NCI-H1930 (cell line): ENCODE measurements around the gene SMG6.
"Not testable (repeated sequence)": the region's sequence is repeated elsewhere in the genome, so short reads cannot be mapped to it uniquely, and the experiment has no call there.

Experiments
- DNase-seq, 2 experiments: peaks; one replicate each; lab custom pipeline; 2025; lab: John Stamatoyannopoulos, UW

The SMG6 gene

GRCh38 chr17:2028234-2028614 lies 275.4 kb downstream of the SMG6 start:
- no peak for DNase-seq

DNA sequence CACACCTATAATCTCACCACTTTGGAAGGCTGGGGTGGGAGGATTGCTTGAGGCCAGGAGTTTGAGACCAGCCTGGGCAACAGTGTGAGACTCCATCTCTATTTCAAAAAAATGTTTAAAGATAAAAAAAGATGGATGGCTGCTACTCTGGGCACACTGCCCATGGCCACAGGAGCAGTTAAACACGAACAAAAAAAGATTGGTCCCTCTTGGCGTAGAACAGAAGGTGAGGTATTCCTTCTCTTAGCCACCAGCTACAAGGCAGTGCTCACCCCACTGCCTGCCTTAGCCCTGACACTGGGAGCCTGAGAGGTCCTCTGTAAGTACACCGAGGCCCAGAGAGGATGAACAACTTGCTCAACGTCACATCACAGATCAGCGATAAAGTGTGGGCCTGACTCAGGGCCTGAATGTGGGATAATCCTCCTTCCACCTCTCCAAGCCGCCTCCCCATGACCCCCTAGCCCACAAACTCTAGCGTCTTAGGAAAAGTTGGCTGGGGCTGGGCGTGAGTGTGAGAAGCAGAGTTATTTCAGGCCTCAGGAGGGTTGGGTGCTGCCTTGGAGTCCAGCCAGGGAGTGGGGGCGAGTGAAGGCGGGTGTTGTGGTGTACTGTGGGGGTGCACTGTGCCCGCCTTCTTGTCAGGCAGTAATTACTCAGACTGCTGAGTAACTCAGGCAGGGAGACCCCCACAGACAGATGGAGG lies 275.9 kb downstream of the SMG6 start:
- DNase-seq, result no peak

DNA sequence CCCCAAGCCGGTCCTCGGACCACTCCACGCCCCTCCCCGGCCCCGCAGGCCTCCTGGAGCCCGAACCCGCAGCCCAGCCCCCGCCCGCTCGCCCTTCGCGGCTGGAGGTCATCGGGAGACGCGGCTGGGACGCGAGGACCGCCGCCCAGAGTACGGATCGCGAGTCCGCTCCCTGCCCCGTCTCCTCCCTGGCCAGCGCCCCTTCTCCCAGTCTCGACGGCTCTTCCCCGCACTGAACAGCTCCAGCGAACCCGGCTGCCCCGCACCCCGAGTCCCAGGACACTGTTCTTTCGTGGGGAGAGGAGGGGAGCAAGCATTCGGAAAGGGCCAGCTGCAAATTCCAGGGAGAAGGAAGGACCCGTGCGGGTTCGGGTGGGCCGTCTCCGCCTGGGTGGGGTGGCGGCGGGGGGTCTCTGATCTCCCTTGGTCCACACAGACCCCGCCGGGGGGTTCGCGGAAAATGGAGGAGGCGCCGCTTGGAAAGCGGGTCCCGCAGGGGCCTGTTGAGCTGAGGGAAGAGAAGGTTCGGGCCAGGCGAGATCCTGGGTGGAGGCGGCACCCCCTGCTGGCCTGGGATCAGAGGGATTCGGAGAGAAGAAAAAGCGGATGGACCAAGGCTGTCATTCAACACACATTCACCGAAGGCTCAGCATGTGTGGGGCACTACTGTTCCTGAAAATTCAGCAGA lies 277.8 kb downstream of the SMG6 start:
- peak in 1 of 2 experiments; percentile 47 for DNase-seq

DNA sequence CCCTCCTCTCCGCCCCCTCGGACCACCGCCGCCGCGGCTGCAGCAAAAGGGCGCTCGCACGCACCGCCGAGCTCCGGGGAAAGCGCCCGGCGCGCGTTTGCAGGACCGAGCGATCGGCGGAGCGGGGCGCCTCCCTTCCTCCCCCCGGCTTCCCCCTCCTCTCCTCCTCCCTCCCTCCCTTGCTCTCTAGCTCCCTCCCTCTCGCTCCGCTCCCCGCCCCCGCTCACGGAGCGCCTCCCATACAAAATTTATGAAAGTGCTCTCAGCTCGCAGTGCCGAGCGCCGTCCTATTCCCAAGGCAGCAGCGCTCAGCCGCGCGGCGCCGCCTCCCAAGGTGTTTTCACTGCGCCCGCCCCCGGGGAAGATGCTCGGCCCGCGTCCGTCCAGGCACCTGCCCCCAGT lies 278.4 kb downstream of the SMG6 start, which contains the start of gene RTN4RL1:
Gene RTN4RL1 (minus strand): TSS at position 115 of the 402 bp plus-strand sequence. CDS start 469 bp downstream, outside the sequence.
- DNase-seq, result peak; percentile 10 to 56

DNA sequence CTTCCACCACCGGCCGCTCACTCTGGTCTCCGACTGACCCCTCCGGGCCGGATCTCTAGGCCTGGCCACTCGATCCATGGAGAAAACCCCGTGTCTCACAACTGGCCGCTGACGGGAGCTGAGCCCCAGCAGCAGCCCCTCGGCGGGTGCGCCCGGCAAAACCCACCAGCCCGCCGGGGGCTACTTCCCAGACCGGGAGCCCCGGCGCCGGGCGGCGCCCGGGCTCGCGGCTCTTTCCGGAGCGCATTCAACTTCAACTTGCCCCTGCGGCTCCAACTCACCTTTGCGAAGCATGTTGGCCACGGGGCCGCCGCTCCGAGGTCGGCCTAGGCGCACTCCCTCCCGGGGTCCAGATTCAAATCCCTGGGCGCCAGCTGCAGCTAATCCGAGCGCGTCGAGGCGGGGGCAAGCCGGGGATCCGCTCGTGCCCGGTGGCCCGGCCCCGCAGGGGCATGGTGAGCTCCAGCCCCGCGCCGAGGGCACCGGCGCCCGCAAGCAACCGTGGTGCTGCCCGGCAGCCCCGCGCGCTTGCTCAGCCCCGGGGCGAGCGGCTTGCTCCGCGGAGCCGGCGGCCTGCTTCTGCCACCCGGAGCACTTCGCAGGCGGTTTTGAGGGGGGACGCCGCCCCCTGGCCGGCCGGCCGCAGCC lies 278.9 kb downstream of the SMG6 start:
- no peak for DNase-seq

- DNase-seq, result peak in 1 of 2 experiments; percentile 36
These were observed 279.7 kb downstream of the SMG6 start for GRCh38 chr17:2023692-2024571.

GRCh38 chr17:2023256-2023655 lies 280.3 kb downstream of the SMG6 start:
- DNase-seq, result no peak

GRCh38 chr17:2022647-2023240 lies 280.8 kb downstream of the SMG6 start:
- no peak for DNase-seq

GRCh38 chr17:2020721-2021120 lies 282.9 kb downstream of the SMG6 start:
- DNase-seq, result no peak

DNA sequence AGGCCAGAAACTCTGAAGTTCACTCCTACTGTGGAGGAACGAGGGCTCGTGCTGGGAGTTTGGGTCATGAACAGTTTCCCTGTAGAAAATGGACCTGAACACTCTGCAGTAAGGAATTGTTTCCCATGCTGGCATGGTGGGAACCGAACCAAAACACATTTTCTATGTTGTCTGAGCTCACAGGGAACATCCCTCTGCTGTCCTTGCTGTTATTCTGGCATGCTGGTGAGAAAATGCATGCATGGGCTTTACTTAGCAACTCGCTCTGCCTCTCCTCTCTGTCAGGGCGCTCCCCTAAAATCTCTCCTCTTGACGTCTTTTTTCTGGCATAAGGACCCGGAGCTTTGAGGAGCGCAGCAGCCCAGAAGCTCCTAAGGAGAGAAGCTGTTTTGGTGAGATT lies 283.9 kb downstream of the SMG6 start:
- no peak for DNase-seq

DNA sequence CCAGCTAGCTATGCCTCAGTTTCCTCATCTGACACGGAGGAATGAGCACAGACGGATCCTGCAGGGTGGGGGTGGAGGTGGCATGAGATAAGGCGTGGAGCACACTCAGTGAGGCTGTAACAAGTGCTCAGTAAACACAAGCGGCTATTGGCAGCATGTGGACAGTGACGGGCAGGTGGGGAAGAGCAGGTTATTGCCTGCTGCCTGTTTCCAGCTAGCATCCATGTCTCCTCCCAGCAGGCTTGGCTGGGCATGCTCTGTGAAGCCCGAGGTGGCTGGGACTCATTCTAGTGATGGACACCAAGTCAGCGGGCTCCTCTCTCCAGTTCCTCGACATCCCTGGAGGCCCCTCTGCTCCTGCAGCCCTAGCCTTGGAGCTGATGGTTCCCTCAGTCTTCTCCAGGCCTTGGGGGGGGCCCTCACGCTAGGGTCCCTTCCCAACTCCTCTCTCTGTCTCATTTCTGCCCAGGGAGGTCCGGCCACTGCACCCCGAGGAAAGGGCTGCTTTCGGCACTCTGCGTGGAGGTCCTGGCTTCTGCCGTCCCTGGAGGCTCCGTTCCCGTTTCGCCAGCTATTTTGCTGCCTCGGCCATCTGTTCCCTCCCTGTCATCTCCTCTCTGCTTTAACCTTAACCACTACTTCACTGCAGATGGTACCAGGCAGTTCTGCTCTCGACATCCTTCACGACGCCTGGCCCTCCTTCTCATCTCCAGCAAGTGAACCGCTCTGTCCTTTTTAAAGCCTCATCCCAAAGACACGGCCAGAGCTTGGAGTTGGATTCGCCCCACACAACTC lies 284.7 kb downstream of the SMG6 start:
- no peak for DNase-seq

DNA sequence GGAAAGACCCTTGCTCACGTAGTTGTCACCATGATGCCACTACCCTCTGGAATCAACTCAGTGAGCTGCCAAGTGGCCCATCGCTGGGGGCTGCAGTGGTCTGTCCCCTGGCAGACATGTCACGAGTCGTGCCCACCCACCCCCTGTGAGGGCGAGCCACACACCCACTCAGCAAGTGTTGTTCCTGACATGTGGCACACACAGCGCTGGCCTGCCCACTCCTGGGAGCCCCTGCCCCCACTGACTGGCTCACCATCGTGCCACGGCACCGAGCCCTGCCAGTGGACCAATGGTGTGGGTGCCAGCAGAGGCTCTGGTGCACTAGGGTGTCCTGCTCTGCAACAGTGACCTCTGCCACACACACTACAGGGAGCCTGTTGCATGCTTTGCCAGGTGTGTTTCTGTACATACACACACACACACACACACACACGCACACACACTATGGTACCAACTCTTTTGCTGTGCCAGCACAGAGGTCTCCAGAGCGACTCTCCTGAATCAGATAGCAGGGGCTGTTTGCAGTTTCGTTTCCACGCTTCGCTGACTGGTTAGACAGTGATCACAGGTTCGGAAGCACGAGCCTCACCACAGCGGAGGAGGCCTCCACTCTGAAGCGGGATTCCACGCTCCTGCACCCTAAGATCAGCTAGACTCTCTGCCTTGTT lies 286.2 kb downstream of the SMG6 start:
- DNase-seq, result no peak

DNA sequence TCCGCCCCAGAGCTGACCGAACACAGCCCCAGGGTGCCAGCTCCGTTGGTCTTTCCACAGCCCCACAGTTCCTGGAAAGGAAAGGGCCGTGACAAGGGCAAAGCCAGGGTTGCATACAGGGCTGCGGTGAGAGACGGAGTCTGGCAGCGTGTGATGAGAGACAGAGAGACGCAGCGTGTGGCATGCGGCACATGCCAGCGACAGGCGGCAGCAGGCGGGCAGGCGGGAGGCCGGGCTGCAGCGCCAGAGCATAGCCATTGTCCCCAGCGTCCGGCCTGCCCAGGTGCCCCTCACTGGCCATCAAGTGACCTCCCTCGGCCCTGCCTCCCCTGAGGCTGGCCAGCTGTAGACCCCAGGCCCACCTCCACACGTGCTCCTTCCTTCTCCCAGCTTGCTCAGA lies 287.1 kb downstream of the SMG6 start:
- no peak for DNase-seq

- DNase-seq, result no peak
These were observed 288.3 kb downstream of the SMG6 start for GRCh38 chr17:2015314-2015713.

GRCh38 chr17:2013994-2014317 lies 289.6 kb downstream of the SMG6 start:
- no peak for DNase-seq

DNA sequence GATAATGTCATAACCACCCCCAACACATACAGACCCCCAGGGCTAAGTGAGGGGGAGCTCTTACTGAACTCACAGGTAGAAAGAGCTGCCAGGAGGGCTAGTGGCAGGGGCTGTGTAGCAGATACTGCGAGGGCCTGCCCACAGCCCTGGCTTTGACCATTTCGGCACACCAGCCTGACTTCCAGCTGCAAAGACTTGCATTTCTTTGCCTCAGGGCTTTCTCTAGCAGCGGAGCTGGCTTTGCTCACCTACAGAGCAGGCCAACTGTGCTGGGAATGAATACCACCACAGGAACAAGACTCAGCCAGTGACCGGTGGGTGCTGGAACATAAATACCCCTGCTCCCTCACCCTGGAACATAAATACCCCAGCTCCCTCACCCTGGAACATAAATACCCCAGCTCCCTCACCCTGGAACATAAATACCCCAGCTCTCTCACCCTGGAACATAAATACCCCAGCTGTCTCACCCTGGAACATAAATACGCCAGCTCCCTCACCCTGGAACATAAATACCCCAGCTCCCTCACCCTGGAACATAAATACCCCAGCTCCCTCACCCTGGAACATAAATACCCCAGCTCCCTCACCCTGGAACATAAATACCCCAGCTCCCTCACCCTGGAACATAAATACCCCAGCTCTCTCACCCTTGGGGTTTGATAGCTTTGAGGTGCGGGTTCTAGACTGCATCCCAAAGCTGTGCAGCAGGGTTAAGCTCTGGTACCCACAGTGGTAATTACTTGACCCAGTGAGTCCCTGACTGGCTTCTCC lies 290.2 kb downstream of the SMG6 start:
- not testable (repeated sequence) for DNase-seq

GRCh38 chr17:2012499-2012898 lies 291.1 kb downstream of the SMG6 start:
- no peak for DNase-seq

- no peak for DNase-seq
These were observed 291.9 kb downstream of the SMG6 start for GRCh38 chr17:2011411-2012371.
